GM12878 (cell line): ENCODE measurements around the gene S100A10. TPM values are rescaled to one million over a fixed set of nuclear protein-coding genes. Genes with fewer than 3 reads are reported as not detected.

Experiments
- ATAC-seq: fragments of 200-7000 bp; cut with Tn5 transposase; 3 replicates; pipeline ENCODE4 v1.9.1; 2020; ENCODE audit warnings: mild to moderate bottlenecking, moderate library complexity
- BruUV-seq: library from RNA; stranded (reverse); fragments of 400-500 nt; replicated peaks from 2 replicates; lab custom pipeline; 2021; lab: Mats Ljungman, UMichigan
- CTCF ChIA-PET: fragments of 300-600 bp; sonication (Branson Sonifier 250); formaldehyde crosslinking; extraction: SDS; loops from one replicate; lab custom pipeline; 2021; ENCODE audit warnings: inconsistent platforms; lab: Yijun Ruan, JAX
- POLR2A ChIA-PET: fragments of 350-600 bp; formaldehyde crosslinking; extraction: SDS; loops from one replicate; lab custom pipeline; 2021; ENCODE audit warnings: inconsistent platforms; lab: Charles Lee
- RAD21 ChIA-PET: fragments of 300-600 bp; sonication (Branson Sonifier 250); formaldehyde crosslinking; loops from one replicate; lab custom pipeline; 2023; ENCODE audit warnings: antibody characterized with exemption; ENCODE audit not compliant: unreplicated experiment; lab: Charles Lee
- SMC1A ChIA-PET: fragments of 300-600 bp; sonication (Branson Sonifier 250); formaldehyde crosslinking; loops from one replicate; lab custom pipeline; 2023; ENCODE audit not compliant: unreplicated experiment, uncharacterized antibody; lab: Charles Lee
- DNase-seq: peaks from one replicate; pipeline ENCODE4 v3.0.0-alpha.2; 2011; ENCODE audit warnings: low read depth, low spot score
- FAIRE-seq: peaks from 3 replicates; lab custom pipeline; 2011; peaks lifted over from hg19 to GRCh38; lab: Jason Lieb, UNC
- H2AFZ ChIP-seq: 2 replicates; pipeline ENCODE4 v1.6.0; 2011; ENCODE audit warnings: low read depth, low read length, control low read depth; ENCODE audit not compliant: control insufficient read depth
- H3K27ac ChIP-seq: 2 replicates; pipeline ENCODE4 v1.5.1; 2011; ENCODE audit warnings: control low read depth; ENCODE audit not compliant: control insufficient read depth, insufficient read depth
- H3K27me3 ChIP-seq, 2 experiments: replicated peaks in 1 of 2; 2 replicates each; pipeline versions ENCODE4 v1.6.0 to v1.6.1; 2011; ENCODE audit warnings: low read length in 1 of 2; ENCODE audit not compliant: control insufficient read depth in 2 of 2, insufficient read depth in 2 of 2
- H3K36me3 ChIP-seq, 2 experiments: 2 replicates each; pipeline ENCODE4 v1.5.1; 2011; ENCODE audit warnings: low read length in 1 of 2; ENCODE audit not compliant: control insufficient read depth in 2 of 2, insufficient read depth in 2 of 2
- H3K4me1 ChIP-seq: 2 replicates; pipeline ENCODE4 v1.6.1; 2011; ENCODE audit warnings: mild to moderate bottlenecking, low read length, moderate library complexity, mixed read lengths; ENCODE audit not compliant: control insufficient read depth, insufficient read depth
- H3K4me2 ChIP-seq: 2 replicates; pipeline ENCODE4 v1.6.0; 2011; ENCODE audit warnings: control low read depth; ENCODE audit not compliant: control insufficient read depth, insufficient read depth
- H3K4me3 ChIP-seq: fragments of 200-600 bp; sonication (generic); 2 replicates; pipeline ENCODE4 v1.5.1; 2016
- H3K79me2 ChIP-seq: 2 replicates; pipeline ENCODE4 v1.6.0; 2011; ENCODE audit warnings: low read length; ENCODE audit not compliant: control insufficient read depth, insufficient read depth
- H3K9ac ChIP-seq: 2 replicates; pipeline ENCODE4 v1.8.0; 2011; ENCODE audit warnings: low read length, control low read depth, mixed read lengths; ENCODE audit not compliant: control insufficient read depth, insufficient read depth
- H3K9me3 ChIP-seq: replicated peaks from 3 replicates; pipeline ENCODE4 v1.5.1; 2011; ENCODE audit warnings: mild to moderate bottlenecking, low read length; ENCODE audit not compliant: control insufficient read depth, insufficient read depth
- H4K20me1 ChIP-seq: 2 replicates; pipeline ENCODE4 v1.6.0; 2011; ENCODE audit not compliant: control insufficient read depth, insufficient read depth
- BCL3 ChIP-seq: IDR thresholded peaks from 2 replicates; pipeline ENCODE4 v1.6.1; 2011; ENCODE audit warnings: borderline replicate concordance, low read depth, mild to moderate bottlenecking, moderate library complexity, low read length; ENCODE audit not compliant: insufficient read depth, poor library complexity, severe bottlenecking
- WGBS: methylation state at CpG from one replicate; pipeline ENCODE4 v1.1.6; 2016; ENCODE audit warnings: low lambda C conversion rate; ENCODE audit not compliant: insufficient replicate concordance, insufficient coverage; ENCODE audit errors: missing lambda C conversion rate; 5-methylcytosine and 5-hydroxymethylcytosine counted together
- in situ Hi-C: fragments of 300-500 bp; cut with MboI; formaldehyde crosslinking; loops from 9 replicates; pipeline ENCODE4 v1.14.3; 2018; ENCODE audit warnings: mixed read lengths
- intact Hi-C: fragments of 100-400 bp; cut with micrococcal nuclease; formaldehyde crosslinking; loops from one replicate; pipeline ENCODE4 v1.14.2; 2022; ENCODE audit not compliant: unreplicated experiment
- polyA plus RNA-seq, 11 experiments: library from polyadenylated mRNA; depleted of rRNA in 4 of 11; unstranded in 6 of 11; stranded (reverse) in 5 of 11; fragments of >200 nt; fragmentation: Nextera tagmentation in 4 of 11; fragmentation: Illumina TruSeq in 1 of 11; extraction: Ambion mirVana in 4 of 11; extraction: Trizol in 1 of 11; gene quantifications; 1 replicate in 1 of 11; 2 replicates in 10 of 11; pipeline versions ENCODE4 v1.2.1 to v1.2.3, GENCODE V29; 2011 to 2016; ENCODE audit warnings: inconsistent platforms in 2 of 11, missing spikeins in 2 of 11, low read depth in 1 of 11
- total RNA-seq, 4 experiments: library from RNA; depleted of rRNA in 3 of 4; stranded (reverse); fragments of >200 nt in 3 of 4; fragmentation: Illumina TruSeq in 1 of 4; extraction: Trizol in 1 of 4; gene quantifications; 2 replicates each; pipeline versions ENCODE4 v1.2.1 to v1.2.3, GENCODE V29; 2013 to 2021

The S100A10 gene
- total and polyA plus RNA-seq, 10 of the 15 experiments (the other 5 are each of a cell fraction or from before 2014, with no cell fraction given): 0.18 to 2.8 (median 0.61) TPM; not detected in 2

- POLR2A ChIA-PET: no interaction called here
- RAD21 ChIA-PET: no interaction called here
Observed at GRCh38 chr1:151944857-151945575, 48.6 kb downstream of the S100A10 start.

More at GRCh38 chr1:151944857-151945575, 48.6 kb downstream of the S100A10 start:
- no peak for FAIRE-seq
- Histone ChIP-seq H3K4me3 (no peak overlapping the region), H3K9me3 (no peaks in the 10 kb centered on the region), H3K4me2 (no peak overlapping the region), H3K36me3 (no peaks in the 10 kb centered on the region), H3K79me2 (no peaks in the 10 kb centered on the region), H3K4me1 (no peaks in the 10 kb centered on the region), H4K20me1 (no peaks in the 10 kb centered on the region), H3K27ac (no peak overlapping the region), H3K27me3 (peaks cover 0 to 6% of the 10 kb centered on the region in 2 experiments; a peak in 2 of 4 replicates), H3K9ac (no peak overlapping the region), H2AFZ (no peak overlapping the region)
- 14% methylated on average over 3 of the region's 3 CpGs for WGBS
- ChIA-PET SMC1A (interaction anchor here (1.5 kb wide), 1 partner anchor 9 kb away, joined by 4 read pairs; no protein-coding TSS in a partner anchor), CTCF (interaction anchor here (3.2 kb wide), 1 partner anchor 57 kb away, joined by 13 read pairs; no protein-coding TSS in a partner anchor)
- no peak for TF ChIP-seq BCL3
- ATAC-seq: no peak
- in situ Hi-C loops: no loop called here
- intact Hi-C loops: no loop called here
- DNase-seq: no peak
- no TSS peak for BruUV-seq
